Choroid plexus epithelial cell (primary cell): ENCODE measurements around the gene ID2.
A peak's percentile ranks its signal among the peaks of the same experiment; 100 is the strongest.
"Not testable (repeated sequence)": the region's sequence is repeated elsewhere in the genome, so short reads cannot be mapped to it uniquely, and the experiment has no call there.

Source experiments
- DNase-seq: peaks from one replicate; pipeline ENCODE4 v3.0.0-alpha.2; 2010; ENCODE audit warnings: low read depth
- H3K4me3 ChIP-seq: 2 replicates; pipeline ENCODE4 v1.5.1; 2011; ENCODE audit warnings: low read depth, mild to moderate bottlenecking, control low read depth, low read length, moderate library complexity
- CTCF ChIP-seq: conservative IDR thresholded peaks from 2 replicates; pipeline ENCODE4 v1.5.1; 2011; ENCODE audit warnings: low read depth, mild to moderate bottlenecking, control low read depth, inconsistent platforms, low read length, moderate library complexity

Gene ID2

GRCh38 chr2:8719528-8719927, 37.7 kb downstream of the ID2 start:
- DNase-seq = peak; percentile 52
- no peak overlapping the region for H3K4me3 ChIP-seq
- TF ChIP-seq CTCF = no peak

DNA sequence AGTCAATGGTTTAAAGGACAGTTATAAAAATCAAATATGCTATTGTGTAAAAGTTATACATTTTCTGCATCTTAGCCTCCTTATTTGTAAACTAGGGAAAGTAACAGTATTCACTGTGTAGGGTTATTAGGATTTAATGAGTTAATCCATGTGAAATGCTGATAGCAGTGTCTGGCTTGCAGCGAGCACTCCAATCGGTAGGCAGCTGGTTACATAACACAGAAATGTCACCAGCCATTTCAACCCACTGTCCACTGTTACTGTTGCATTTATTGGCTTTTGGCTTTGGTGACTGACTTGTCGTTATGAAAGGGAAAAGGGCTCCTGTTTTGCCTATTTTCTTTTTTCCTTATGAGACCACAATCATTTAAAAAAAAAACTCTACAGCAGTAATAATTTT, 38.9 kb downstream of the ID2 start:
- DNase-seq = no peak
- no peak overlapping the region for H3K4me3 ChIP-seq
- TF ChIP-seq CTCF = no peak

DNA sequence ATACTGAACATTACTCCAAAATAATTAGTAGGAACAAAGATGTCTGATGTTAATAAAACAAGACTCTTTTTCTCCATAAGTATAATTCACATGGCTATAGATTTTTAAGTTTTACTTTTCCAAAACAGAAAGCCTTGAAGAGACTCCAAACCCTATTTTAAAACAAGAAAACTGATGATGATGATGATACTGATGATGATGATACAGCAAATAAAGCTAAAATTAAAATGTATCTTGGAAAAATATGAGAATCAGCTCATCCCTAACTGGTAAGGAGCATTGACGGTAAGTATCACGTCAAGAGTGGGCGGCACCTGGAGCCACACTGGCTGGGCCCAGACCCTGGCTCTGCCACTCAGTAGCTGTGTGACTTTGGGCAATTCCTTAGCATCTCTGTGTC, 39.6 kb downstream of the ID2 start:
- no peak for TF ChIP-seq CTCF
- DNase-seq = no peak
- H3K4me3 ChIP-seq = no peak overlapping the region

GRCh38 chr2:8722986-8723385, 41.1 kb downstream of the ID2 start:
- TF ChIP-seq CTCF = no peak
- no peak overlapping the region for H3K4me3 ChIP-seq
- DNase-seq = no peak

DNA sequence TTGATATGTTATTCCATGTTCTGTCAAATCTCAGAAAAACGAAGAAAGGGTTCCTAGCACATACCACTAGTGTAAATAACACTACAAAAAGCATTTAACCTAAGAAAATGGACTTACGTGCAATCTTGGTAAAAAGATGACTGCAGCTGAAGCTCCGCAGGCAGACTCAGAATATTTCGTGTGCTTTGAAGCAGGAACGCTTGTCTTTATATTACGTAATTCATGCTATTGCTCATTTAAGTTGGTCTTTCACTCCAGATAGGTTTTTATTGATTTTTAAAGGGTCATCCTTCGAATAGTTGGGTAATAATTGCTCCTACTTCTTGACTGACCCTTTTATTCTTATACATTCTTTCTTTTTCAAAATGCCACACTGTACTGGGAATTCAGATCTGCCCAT, 44.0 kb downstream of the ID2 start:
- no peak overlapping the region for H3K4me3 ChIP-seq
- no peak for TF ChIP-seq CTCF
- no peak for DNase-seq

GRCh38 chr2:8728305-8729015, 46.6 kb downstream of the ID2 start:
- no peak for DNase-seq
- no peak for TF ChIP-seq CTCF

GRCh38 chr2:8729101-8729500, 47.2 kb downstream of the ID2 start:
- DNase-seq, H3K4me3 ChIP-seq: not testable (repeated sequence)

More at GRCh38 chr2:8728305-8729015, 46.6 kb downstream of the ID2 start:
- no peak overlapping the region for H3K4me3 ChIP-seq

DNA sequence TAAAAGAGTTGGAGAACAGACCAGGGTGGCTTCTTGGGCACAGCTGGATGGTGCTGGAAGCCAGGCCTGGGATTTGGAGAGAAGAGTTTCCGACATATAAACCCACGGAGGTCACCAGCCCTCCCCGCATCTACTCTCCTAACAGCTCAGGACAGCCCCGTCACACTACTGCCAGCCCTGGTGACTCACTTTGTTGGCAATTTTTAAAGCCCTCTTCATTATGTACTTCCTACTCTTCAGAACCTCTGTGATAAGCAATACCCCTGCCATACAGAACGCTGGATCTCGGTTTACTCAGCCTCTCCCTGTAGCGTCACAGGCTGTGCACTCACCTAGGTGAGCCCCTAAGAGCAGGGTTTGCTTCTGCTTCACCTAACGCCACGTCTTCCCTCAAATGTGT, 48.1 kb downstream of the ID2 start:
- no peak overlapping the region for H3K4me3 ChIP-seq
- no peak for TF ChIP-seq CTCF
- DNase-seq = no peak
